Measurements from ENCODE around the gene SIM1.

DNA sequence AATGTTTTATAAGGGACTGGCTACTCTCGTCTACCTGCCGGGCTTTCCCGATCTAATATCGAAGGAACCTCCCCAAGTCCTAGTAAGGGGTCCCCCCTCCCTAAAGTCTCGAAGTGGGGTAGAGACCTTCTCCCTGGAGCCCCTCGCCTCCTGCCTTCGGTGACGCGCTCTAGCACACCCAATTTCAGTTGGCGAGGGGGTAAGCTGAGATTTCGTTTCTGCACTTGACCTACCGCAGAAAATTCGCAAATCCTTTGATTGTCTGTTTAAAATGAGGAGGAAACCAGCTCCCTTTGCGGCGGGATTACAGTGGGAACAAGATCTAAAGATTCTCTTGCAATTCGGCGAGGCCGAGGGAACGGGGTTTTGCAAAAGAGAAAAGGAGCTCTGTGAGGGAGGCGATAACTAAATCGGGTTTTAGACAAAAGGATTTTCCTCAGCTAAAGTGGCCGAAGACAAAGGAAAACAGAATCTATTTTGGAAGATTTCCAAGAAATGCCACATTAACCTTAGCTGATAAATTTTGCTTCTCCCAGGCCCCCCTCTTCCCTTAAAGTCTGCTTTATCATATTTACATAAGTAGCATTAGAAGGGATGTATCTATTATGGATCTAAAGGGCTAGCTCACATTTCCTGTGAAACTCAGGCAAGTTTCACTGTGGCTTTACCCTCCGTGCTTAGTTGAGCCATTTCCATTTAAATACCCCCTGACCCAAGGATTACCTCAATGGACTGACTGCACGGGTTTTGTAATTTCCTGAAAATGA, 8.4 kb downstream of the SIM1 start:
- TF ChIP-seq, protein P1, sequence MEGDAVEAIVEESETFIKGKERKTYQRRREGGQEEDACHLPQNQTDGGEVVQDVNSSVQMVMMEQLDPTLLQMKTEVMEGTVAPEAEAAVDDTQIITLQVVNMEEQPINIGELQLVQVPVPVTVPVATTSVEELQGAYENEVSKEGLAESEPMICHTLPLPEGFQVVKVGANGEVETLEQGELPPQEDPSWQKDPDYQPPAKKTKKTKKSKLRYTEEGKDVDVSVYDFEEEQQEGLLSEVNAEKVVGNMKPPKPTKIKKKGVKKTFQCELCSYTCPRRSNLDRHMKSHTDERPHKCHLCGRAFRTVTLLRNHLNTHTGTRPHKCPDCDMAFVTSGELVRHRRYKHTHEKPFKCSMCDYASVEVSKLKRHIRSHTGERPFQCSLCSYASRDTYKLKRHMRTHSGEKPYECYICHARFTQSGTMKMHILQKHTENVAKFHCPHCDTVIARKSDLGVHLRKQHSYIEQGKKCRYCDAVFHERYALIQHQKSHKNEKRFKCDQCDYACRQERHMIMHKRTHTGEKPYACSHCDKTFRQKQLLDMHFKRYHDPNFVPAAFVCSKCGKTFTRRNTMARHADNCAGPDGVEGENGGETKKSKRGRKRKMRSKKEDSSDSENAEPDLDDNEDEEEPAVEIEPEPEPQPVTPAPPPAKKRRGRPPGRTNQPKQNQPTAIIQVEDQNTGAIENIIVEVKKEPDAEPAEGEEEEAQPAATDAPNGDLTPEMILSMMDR (IDR thresholded peaks at IDR 0.05; ENCODE audit: borderline replicate concordance, extremely low read depth, low read length, poor library complexity, severe bottlenecking) = no peak
- no peak for TF ChIP-seq EZH2 (IDR thresholded peaks at IDR 0.05; ENCODE audit: borderline replicate concordance, low read depth, low read length, severe bottlenecking)

Measured in DND-41 (cell line).